ENCODE data around the gene SMIM20.

DNA sequence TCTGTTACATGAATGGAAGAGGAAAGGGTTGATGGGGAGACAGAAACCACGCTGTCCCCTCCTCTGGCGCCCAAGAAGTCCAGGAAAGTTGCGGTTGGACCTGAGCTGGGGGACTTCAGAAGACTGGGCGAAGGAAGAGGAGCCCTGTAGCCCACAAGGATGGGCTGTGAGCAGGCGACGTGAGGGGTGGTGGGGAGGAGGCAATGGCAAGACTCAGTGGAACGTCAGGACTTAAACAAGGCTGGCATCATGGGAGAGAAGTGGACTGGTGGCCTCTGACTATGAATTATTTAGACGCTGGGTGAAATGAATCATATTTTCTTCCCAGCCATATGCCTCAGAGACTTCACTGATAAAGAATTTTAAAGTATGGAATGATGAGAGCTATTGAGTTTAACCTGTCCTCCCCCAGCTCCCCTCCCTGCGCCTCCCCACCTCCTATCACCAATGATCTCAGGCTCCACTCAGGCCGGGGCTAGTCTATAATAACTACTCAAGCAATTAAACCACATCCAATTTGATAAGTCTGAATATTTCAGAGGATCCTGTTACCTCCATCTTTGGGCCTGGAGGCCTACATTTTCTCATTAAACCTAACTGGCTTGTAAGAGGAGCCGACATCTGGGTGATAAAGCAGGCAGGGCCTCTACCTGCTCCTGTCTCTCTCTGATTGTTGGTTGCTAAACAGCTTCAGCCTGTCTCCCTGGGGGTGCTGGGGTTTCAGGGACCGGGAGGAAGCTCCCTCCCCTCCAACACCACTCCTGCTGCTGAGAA, 63.6 kb downstream of the SMIM20 start:
- TF ChIP-seq YY1 (IDR thresholded peaks at IDR 0.05; ENCODE audit: insufficient read depth, insufficient read length) (no peak), ZNF274 (IDR thresholded peaks at IDR 0.05; ENCODE audit: low read depth, low read length) (no peak)
